ENCODE data around the gene LPAR1. TPM values are rescaled to one million over a fixed set of nuclear protein-coding genes. Genes with fewer than 3 reads are reported as not detected.
A peak's percentile ranks its signal among the peaks of the same experiment; 100 is the strongest.
"Not testable (repeated sequence)": the region's sequence is repeated elsewhere in the genome, so short reads cannot be mapped to it uniquely, and the experiment has no call there.

LPAR1 gene, protein sequence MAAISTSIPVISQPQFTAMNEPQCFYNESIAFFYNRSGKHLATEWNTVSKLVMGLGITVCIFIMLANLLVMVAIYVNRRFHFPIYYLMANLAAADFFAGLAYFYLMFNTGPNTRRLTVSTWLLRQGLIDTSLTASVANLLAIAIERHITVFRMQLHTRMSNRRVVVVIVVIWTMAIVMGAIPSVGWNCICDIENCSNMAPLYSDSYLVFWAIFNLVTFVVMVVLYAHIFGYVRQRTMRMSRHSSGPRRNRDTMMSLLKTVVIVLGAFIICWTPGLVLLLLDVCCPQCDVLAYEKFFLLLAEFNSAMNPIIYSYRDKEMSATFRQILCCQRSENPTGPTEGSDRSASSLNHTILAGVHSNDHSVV
- 61.5 TPM for total RNA-seq

DNA sequence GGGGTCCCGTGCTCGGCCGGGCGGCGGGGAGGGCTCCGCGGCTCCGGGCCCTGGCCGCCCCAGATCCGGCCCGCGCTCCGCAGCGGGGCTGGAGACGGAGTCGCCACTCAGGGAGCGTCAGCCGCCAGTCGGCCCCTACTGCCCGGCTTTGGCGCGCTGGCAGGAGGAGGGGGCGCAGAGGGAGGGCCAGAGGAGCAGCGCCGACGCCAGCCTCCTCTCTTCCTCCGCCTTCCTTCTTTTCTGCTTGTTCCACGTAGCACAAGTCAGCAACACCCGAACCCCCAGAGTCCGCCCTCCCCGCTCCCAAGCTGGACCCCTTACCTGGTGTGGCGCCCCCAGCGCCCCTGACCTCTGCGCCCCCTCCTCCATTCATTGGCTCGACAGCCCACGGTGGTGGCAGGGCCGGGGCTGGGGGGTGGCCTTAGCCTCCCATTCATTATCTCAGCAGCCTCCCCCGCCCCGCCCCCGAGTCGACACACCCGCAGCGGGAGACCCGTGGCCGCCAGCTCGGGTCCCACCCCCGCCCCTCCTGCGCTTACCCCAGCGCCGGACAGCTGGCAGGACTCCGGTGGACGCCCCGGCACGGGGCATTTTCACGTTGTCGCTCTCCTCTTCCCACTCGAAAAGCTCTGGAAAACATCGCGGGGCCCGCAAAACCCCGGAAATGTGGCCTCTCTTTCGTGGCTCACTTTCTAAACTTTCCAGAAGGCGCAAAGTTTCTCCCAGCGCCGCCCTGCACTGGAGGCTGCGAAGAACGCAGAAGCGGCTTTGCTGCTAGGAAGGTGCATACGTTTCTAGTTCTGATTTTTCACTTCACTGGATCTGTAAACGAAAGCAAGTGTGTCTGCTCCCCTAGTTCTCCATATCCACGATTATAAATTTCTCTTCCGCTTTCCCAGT is at the start of gene LPAR1:
Gene LPAR1, minus strand, starts transcription at position 140 of the 900 bp plus-strand sequence. CDS start 66,353 bp downstream, outside the sequence.
- DNase-seq = peak; percentile 84

DNA sequence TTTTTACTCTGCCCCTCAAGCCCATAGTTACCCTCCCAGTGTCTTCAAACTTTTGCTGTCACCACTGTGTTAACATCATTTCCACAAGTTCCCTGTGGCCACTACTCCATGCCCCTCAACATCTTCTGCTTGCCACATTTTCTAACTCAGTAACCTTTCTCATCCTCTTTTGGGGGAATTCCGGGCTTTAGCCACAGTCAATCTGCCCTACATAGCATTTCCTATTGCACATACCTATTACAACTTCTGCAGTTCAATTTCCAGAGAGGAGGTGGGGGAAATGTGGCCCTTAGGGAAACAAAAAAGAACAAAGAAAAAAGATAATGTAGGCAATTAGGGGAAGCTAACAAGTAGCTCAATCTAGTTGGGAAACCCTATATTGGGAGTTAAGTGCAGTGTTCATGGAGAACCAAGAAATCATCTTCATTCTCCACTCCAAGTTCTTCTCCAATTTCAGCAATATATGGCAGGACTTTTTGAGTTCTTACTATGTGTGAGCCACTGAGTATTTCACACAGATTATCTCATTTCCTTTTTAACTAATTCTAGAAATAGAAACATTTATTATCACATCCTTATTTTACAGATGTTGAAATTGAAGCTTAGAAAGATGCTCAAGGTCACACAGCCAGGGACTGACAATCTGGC is 40.2 kb upstream of the LPAR1 start:
- no peak for DNase-seq

DNA sequence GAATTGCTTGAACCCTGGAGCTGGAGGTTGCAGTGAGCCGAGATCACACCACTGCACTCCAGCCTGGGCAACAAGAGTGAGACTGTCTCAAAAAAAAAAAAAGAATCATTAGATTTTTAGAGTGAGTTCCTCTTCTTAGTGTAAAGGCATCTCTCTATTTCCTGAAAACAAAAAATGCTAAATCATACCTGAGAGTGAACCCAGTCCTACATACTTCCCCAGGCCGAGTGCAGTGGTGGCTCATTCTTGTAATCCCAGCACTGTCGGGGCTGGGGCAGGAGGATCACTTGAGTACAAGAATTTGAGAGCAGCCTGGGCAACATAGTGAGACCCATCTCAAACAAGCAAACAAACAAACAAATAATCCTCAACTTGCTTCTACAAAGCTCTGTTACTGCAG is 38.2 kb upstream of the LPAR1 start:
- DNase-seq = no peak

DNA sequence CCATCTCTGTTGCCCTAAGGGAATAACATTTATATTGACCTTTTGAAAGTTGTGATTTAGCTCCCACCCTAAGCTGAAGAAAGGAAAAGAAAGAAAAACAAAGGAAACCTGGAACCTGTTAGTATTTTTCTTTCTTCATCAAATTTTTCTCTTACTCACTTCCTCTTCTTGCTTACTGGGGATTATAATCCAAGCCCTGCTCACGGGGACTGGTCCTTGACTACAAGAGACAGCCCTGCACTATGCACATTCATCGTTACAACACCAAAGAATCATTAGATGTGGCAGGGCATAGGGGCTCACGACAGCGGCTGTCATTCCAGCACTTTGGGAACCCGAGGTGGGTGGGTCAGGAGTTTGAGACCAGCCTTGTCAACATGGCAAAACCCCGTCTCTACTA is 37.8 kb upstream of the LPAR1 start:
- DNase-seq = no peak

DNA sequence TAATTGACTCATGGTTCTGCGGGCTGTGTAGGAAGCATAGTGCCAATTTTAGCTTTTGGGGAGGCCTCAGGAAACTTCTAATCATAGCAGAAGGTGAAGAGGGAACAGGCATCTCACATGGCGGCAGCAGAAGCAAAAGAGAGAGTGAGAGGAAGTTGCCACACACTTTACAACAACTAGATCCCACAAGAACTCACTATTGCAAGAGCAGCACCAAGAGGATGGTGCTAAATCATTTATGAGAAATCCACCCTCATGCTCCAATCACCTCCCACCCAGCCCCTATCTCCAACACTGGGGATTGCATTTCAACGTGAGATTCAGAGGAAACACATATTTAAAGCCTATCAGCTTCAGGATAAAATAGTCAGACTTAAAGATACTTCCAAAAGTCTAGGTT is 36.1 kb upstream of the LPAR1 start:
- DNase-seq = no peak

DNA sequence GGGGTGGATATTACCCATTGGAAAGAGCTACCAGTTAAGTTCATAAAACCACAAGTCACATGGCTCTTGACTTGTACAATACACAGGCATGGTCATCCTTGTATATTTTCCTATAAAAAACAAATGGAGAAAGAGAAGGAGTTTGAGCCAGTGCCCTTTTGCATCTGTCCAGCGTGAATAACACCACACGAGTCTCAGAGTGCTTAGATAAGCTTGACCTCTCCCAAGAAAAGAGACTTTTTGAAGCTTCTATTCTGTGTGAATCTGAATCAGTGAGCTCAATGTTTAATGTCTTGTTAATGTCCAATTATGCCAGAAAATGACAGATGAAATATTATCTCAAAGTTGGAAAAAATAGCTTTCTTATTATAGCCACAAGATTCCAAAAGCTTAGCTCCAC is 30.9 kb upstream of the LPAR1 start:
- no peak for DNase-seq

DNA sequence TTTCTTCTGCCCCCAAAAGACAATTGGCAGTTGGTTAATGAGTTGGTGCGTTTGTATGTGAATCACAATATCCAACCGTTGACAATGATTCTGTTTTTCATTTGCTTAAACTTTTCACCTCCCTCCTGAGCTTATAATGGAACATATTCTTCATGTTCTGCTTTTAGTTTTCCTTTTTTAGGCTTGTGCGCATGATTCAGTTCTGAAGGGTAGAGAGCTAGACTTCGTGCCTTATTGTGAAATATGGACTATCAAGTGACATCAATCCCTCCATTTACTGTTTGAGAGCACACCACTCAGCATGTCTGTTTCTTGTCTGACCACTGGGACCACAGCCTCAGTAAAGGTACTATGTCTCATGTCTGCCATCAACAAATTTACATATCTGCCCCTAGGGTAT is 30.5 kb upstream of the LPAR1 start:
- DNase-seq = peak; percentile 53

DNA sequence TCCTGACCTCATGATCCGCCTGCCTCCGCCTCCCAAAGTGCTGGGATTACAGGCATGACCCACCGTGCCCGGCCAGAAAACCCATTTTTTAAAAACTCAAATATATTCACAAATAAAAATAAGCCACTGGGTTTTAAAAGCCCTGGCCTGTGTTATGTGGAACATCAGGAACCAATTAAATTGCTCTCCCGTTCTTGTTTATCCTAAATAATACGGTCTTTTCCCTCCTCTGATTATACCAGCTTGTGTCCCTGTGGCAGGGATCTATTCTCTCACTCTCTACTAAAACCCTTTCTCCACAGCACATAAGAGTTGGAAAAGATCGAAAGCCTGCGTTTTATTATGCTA is 30.1 kb upstream of the LPAR1 start:
- DNase-seq = no peak

DNA sequence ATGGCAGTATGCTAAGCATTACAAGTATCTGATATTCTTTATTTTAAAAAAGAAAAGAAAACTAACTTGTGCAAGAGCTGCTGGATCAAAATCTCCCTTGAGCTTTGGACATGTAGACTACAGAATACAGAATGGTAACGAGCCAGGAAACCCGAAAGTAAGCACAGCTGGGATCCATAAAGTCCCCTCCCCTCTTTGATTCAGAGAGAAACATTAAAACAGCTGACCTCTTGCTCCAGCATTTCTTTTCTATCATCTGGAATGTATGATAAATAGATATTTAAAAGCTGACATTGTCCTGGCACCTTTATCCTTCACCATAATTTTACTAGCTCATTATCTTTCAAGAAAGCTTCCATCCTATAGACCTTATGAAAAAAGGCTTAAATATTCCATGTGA is 28.2 kb upstream of the LPAR1 start:
- peak; percentile 84 for DNase-seq

DNA sequence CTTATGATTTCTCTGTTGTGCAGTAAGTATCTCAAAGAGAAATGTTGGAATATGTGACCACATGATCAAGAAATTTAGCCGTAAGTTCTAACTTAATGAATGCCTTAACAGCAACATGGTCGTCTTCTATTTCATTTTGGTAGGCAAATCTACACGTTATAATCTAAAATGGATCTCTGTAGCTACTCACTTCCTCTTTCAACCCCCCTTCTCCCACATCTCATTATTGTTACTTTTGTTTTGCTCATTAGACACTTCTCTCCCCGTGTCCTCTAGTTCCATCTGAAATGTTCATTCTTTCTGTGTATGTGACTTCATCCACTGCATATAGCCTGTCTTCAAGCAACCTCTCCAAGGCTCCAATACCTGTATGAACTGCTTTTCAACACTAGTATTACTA is 27.1 kb upstream of the LPAR1 start:
- DNase-seq = no peak

DNA sequence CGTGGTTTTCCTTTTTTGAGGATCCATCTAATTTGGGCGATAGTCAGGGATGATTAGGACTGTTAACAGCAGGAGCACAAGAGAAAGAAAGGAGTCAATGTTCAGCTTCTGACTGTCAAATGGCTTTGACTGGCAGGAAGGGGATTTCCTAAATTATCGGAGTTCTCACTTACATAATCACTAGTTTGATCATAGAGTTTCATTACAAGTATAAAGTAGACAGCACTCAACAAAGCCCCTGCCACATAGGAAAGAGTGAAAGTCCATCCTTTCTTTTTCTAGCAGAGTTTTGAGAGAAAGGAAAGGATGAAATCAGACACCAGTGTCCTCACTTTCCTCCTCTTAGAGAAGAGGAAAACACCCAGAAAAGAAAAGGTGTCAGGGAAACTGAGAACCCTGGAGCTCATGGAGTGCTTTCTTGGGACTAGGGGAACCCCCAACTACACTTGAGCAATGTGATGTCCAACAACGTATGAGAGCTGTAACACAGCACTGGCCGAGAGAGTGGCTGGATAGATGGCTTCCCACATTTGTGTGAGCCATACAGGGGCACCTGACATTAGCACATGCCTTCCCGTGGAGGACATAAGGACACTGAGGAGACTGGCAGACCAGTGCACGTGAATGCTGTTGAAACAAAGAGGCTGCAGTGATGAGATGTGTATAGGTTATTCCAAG is 26.0 kb upstream of the LPAR1 start:
- DNase-seq = no peak

DNA sequence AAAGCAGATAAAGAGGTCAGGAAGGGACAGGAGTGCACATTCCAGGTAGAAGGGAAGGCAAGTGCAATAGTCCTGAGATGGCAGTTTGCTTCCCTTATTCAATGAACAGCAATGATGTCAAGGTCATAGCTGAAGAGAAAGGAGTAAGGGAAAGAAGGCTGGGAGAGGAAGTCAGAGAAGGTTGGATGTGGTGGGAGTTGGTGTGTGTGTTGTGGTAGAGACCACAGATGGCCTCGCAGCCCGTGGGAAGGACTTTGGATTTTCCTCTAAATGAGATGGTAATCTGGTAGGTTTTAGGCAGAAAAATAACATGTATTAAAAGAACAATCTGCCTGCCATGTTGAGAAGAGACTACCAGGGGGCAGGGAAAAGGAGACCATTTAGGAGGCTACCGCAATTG is 25.1 kb upstream of the LPAR1 start:
- DNase-seq = no peak

DNA sequence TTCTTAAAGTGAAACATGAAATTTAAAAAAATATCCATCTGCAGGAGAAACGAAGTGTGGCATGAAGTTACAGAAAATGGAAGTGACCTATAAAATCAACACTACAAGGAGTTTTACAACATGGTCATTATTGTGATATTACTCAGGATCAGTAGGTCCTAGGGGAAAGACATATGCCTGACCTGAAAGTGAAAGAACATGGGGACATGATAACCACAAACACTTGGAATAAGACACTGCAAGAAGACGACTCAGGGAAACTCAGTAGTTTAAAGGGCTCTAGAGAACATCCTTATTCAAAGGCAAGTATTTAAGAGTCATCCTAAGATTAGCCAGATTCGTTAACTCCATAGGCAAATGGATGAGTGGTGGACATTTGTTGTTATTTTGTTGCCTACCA is 19.9 kb upstream of the LPAR1 start:
- DNase-seq = no peak

DNA sequence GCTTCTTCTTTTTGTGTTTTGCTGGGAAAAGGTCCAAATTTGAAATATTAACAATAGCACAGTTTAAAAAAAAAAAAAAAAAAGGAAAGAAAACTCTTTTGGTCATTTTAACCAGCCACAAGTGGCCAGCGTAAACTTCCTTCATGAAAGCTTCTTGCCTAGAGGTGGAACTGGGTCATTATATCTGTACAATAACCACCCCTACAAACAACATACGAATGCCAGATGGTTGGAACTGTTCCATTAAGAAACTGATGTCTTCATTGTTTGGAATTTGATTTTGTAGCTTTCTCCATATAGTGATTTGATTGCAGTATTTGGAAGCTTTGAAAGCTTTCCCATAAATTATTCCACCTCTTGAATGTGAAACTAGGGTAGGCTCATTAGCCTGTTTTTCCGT is 18.3 kb upstream of the LPAR1 start:
- peak; percentile 74 for DNase-seq

DNA sequence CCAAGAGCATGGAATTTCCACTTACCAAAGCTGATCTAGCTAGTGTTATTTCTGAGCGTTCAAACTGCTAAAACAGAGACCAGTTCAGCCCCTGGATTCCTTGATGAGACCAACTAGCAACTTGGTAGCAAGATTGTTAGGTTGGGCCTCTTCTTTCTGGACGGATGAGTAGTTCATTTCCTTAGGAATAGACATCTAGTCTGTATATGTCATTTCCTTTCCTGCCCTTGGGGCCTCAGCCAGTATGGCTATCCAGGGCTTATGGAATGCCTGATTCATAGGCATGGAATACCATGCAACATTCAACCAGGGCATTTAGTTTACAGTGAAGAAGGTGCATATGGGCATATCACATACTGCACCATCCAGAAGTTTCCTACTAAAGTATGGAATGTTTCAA is 14.5 kb upstream of the LPAR1 start:
- DNase-seq = no peak

DNA sequence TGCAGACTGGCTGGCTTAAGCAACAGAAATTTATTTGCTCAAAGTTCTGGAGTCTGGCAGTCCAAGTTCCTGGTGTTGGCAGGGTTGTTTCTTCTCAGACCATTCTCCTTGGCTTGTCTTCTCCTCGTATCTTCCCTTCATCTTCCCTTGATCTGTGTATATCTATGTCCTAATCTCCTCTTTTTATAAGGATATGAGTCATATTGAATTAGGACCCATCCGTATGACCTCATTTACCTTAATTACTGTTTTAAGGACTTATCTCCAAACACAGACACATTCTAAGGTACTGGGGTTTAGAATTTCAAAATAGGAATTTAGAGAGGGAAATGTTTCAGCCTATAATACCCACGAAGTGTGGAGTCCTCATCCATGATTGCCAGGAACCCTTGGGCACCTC is 13.1 kb upstream of the LPAR1 start:
- no peak for DNase-seq

DNA sequence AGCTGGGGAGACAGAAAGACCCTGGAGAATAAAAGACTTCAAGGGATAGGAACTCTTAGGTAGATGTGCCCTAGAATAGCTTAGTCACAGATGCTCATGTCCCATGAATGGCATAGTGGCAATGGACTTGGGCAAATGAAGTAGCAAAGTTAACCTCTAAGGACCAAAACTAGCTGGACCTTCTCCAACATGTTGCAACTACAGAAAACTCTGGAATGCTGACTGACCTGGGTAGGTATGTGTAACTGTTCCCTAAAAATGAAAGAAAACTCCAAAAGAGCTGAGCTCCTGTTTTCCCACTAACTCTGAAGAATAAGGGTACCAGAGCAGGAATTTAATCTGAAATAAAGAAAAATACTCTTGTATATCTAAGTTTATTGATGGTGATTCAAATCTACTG is 12.5 kb upstream of the LPAR1 start:
- no peak for DNase-seq

DNA sequence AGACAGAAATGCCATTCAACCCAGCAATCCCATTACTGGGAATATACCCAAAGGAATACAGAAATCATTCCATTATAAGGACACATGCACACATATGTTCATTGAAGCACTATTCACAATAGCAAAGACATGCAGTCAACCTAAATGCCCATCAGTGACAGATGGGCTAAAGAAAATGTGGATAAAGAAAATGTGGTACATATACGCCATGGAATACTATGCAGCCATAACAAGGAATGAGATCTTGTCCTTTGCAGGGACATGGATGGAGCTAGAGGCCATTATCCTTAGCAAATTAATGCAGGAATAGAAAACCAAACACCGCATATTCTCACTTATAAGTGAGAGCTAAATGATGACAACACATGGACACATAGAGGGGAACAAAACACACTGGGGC is 9.0 kb upstream of the LPAR1 start:
- DNase-seq = not testable (repeated sequence)

DNA sequence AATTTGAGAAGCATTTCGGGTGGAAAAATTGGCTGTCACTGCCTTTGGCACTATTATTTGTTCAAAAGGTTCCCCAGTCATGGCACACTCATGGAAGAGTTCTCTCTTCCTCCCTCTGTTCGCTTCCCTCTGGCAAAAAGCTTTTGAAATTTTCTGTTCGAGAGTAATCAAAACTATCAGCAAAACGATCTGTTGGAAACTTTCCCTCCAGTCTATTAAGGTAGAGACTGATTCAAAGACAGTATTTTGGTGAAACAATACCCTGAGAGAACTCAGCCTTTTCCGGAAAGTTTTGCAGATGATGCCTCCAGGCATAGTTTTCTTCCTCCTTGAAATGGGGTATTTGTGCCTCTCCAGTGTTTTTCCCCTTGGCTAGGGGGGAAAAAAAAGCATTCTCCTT is 3.6 kb upstream of the LPAR1 start:
- no peak for DNase-seq

DNA sequence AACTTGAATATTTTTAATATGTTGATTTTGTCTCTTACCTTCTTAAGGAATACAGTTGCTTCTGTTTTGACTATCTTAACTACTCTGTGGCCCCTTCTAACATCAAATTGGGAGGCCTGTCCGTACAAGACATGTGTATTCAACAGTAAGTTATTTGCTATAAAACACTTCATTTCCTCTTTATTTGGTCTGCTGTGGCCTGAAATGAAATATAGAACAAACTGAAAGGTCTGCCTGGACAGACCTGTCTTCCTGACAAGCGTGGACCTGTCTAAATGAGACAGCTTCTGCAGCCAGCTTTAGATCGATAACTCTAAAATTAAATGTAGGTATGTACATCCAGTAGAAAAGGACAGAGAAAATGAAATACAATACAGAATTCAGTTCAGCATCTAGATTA is 2.2 kb upstream of the LPAR1 start:
- DNase-seq = no peak

DNA sequence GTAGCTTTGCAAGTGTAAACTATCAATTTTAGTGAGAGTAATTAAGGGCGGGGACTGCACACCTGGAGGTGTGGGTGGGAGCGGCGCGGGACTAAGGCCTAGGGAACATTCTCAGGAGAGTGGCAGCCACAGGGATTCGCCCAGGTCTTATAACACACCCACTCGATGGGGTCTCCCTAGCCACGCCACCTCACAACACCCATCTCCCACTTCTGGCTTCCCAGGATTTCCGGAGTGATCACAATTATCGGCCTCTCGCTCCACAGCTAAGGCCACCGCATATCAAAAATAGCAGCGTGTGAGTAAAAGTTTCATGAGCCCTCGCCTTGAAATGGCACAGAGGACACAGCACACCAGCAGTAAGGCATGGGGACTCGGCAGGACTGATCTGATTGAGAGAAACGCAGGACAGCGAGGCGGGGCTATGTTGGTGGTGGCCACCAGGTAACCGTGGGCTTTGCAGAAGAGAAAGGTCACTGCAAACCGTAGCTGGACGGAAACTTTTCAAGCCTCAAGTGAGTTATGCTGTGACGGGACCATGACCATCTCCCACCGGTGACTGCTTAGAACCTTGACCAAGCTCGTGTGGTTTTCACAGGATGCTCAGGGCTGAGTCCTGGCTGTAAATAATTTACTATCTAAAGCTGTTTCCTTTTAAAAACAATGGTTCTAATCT is 1.1 kb upstream of the LPAR1 start:
- no peak for DNase-seq

DNA sequence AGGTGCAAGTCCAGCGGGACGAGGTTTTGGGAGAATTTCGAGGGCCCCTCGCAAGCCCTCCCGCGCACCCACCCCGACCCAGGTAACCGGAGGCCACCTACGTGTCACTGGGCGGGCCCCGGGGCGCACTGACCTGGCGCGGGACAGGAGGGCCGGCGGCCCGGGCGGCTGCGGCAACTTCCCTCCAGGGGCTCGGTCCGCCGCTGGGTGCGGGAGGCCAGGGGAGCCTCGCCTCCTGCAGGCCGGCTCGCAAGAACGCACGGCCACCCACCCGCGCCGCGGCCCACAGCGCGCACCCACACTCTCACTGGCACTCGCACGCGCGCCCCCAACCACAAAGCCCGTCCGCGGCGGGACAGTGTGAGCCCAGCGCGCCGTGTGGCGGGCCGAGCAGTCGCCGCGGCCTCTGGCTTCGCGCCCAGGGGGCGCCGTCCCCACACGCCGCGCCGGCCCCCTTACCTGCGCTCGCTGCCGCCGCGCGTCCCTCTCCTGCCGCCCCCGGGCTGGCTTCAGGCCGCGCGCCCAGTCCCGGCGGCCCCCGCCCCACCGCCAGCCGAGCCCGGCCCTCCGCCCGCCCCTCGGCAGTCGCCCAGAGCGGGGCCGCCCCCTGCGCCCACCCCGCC is 451 bp downstream of the LPAR1 start:
- peak; percentile 71 for DNase-seq

All from tongue (tissue), 2 donors.